Upper lobe of left lung (tissue), 4 donors: ENCODE data around the gene KCTD7.

Experiments used
- EP300 ChIP-seq, 4 donors: sonication (generic); formaldehyde crosslinking; IDR thresholded peaks; one replicate each; pipeline ENCODE4 v1.5.1; 2017; ENCODE audit warnings: antibody characterized with exemption in 4 of 4, control low read depth in 2 of 4
- POLR2A ChIP-seq, 4 donors: fragments of 450-650 bp; IDR thresholded peaks; one replicate each; pipeline ENCODE4 v1.5.1; 2016 to 2017; ENCODE audit warnings: antibody characterized with exemption in 4 of 4, mild to moderate bottlenecking in 2 of 4
- TF ChIP-seq, protein P1 (sequence below), 6 experiments: fragments of 450-650 bp in 4 of 6; fragments of 200-600 bp in 2 of 6; sonication (generic) in 2 of 6; IDR thresholded peaks; one replicate each; pipeline ENCODE4 v1.5.1; 2016 to 2019; ENCODE audit warnings: antibody characterized with exemption in 6 of 6

DNA sequence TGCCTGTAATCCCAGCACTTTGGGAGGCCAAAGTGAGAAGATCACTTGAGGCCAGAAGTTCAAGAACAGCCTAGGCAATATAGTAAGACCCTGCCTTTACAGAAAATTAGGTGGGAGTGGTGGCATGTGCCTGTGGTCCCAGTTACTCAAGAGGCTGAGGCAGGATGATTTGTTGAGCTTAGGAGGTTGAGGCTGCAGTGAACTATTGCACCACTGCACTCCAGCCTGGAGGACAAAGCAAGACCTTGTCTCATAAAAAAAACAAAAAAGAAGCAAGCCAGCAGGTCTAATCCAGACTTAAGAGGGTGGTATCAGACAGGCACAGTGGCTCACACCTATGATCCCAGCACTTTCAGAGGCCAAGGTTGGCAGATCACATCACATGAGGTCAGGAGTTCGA lies 24.5 kb upstream of the KCTD7 start:
- TF ChIP-seq POLR2A (IDR thresholded peaks at IDR 0.05) (no peak), EP300 (IDR thresholded peaks at IDR 0.05) (no peak)
- TF ChIP-seq, protein P1, sequence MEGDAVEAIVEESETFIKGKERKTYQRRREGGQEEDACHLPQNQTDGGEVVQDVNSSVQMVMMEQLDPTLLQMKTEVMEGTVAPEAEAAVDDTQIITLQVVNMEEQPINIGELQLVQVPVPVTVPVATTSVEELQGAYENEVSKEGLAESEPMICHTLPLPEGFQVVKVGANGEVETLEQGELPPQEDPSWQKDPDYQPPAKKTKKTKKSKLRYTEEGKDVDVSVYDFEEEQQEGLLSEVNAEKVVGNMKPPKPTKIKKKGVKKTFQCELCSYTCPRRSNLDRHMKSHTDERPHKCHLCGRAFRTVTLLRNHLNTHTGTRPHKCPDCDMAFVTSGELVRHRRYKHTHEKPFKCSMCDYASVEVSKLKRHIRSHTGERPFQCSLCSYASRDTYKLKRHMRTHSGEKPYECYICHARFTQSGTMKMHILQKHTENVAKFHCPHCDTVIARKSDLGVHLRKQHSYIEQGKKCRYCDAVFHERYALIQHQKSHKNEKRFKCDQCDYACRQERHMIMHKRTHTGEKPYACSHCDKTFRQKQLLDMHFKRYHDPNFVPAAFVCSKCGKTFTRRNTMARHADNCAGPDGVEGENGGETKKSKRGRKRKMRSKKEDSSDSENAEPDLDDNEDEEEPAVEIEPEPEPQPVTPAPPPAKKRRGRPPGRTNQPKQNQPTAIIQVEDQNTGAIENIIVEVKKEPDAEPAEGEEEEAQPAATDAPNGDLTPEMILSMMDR (IDR thresholded peaks at IDR 0.05), result no peak
